Endothelial cell of umbilical vein (primary cell): Measurements from ENCODE around the gene CYTH2. TPM values are rescaled to one million over a fixed set of nuclear protein-coding genes. Genes with fewer than 3 reads are reported as not detected.

Experiments used
- BruUV-seq: library from RNA; stranded (reverse); fragments of 400-500 nt; replicated peaks from 2 replicates; lab custom pipeline; 2021; lab: Mats Ljungman, UMichigan
- CTCF ChIA-PET: fragments of 300-600, 350-600 bp; sonication (Branson Sonifier 250); formaldehyde crosslinking; loops from one replicate; lab custom pipeline; 2021; ENCODE audit warnings: antibody characterized with exemption, inconsistent platforms; lab: Charles Lee
- POLR2A ChIA-PET: fragments of 300-600, 350-600 bp; sonication (Branson Sonifier 250); formaldehyde crosslinking; loops from one replicate; lab custom pipeline; 2021; ENCODE audit warnings: antibody characterized with exemption, inconsistent platforms; lab: Charles Lee
- DNase-seq: peaks from one replicate; pipeline ENCODE4 v3.0.0-alpha.2; 2011; ENCODE audit warnings: low read depth, low spot score
- FAIRE-seq: peaks from 2 replicates; lab custom pipeline; 2011; peaks lifted over from hg19 to GRCh38; lab: Jason Lieb, UNC
- H2AFZ ChIP-seq: 2 replicates; pipeline ENCODE4 v1.6.0; 2012; ENCODE audit warnings: low read depth, low read length, control low read depth, inconsistent platforms
- H3K27ac ChIP-seq: 2 replicates; pipeline ENCODE4 v1.5.1; 2011; ENCODE audit warnings: low read depth, mild to moderate bottlenecking, control low read depth, low read length, moderate library complexity; ENCODE audit not compliant: insufficient read depth
- H3K27me3 ChIP-seq, 2 experiments: 2 replicates each; pipeline versions ENCODE4 v1.6.0 to v1.6.1; 2011; ENCODE audit warnings: low read length in 2 of 2, mixed read lengths in 1 of 2; ENCODE audit not compliant: control insufficient read depth in 2 of 2, insufficient read depth in 2 of 2
- H3K36me3 ChIP-seq, 2 experiments: 2 replicates in 1 of 2; 3 replicates in 1 of 2; pipeline ENCODE4 v1.5.1; 2011; ENCODE audit warnings: low read length in 2 of 2, mild to moderate bottlenecking in 1 of 2, moderate library complexity in 1 of 2; ENCODE audit not compliant: control insufficient read depth in 2 of 2, insufficient read depth in 2 of 2; ENCODE audit errors: extremely low read depth in 1 of 2
- H3K4me1 ChIP-seq: 3 replicates; pipeline ENCODE4 v1.5.1; 2011; ENCODE audit warnings: mild to moderate bottlenecking, low read length; ENCODE audit not compliant: control insufficient read depth, insufficient read depth; ENCODE audit errors: extremely low read depth
- H3K4me2 ChIP-seq: 2 replicates; pipeline ENCODE4 v1.6.1; 2011; ENCODE audit warnings: low read length, control low read depth, mixed read lengths; ENCODE audit not compliant: insufficient read depth
- H3K4me3 ChIP-seq, 3 experiments: fragments of 200-600 bp in 1 of 3; sonication (generic), shearing (Covaris generic) in 1 of 3; replicated peaks in 1 of 3; 2 replicates each; pipeline ENCODE4 v1.5.1; 2011 to 2016; ENCODE audit warnings: control low read depth in 3 of 3, low read length in 3 of 3, mild to moderate bottlenecking in 2 of 3, inconsistent platforms in 1 of 3, low read depth in 1 of 3, moderate library complexity in 1 of 3; ENCODE audit not compliant: insufficient read depth in 1 of 3
- H3K79me2 ChIP-seq: 2 replicates; pipeline ENCODE4 v1.6.0; 2012; ENCODE audit warnings: low read length, inconsistent platforms; ENCODE audit not compliant: control insufficient read depth, insufficient read depth
- H3K9ac ChIP-seq: replicated peaks from 2 replicates; pipeline ENCODE3; 2011; ENCODE audit warnings: low read length, control low read depth; ENCODE audit not compliant: insufficient read depth; ENCODE audit errors: extremely low read depth
- H3K9me1 ChIP-seq: replicated peaks from 3 replicates; pipeline ENCODE4 v1.6.0; 2011; ENCODE audit warnings: mild to moderate bottlenecking, low read length; ENCODE audit not compliant: control insufficient read depth, insufficient read depth; ENCODE audit errors: extremely low read depth
- H3K9me3 ChIP-seq: replicated peaks from 2 replicates; pipeline ENCODE4 v1.5.1; 2012; ENCODE audit warnings: low read length, inconsistent platforms; ENCODE audit not compliant: control insufficient read depth, insufficient read depth
- H4K20me1 ChIP-seq: replicated peaks from 2 replicates; pipeline ENCODE3; 2011; ENCODE audit warnings: mild to moderate bottlenecking, low read length; ENCODE audit not compliant: control insufficient read depth, insufficient read depth; ENCODE audit errors: extremely low read depth
- EZH2 ChIP-seq: IDR thresholded peaks from 2 replicates; pipeline ENCODE4 v1.6.1; 2012; ENCODE audit warnings: borderline replicate concordance, low read depth, mild to moderate bottlenecking, moderate library complexity, low read length, inconsistent platforms; ENCODE audit not compliant: severe bottlenecking
- FOS ChIP-seq: IDR thresholded peaks from 2 replicates; pipeline ENCODE4 v1.6.1; 2011; ENCODE audit warnings: mild to moderate bottlenecking, low read length, moderate library complexity, borderline replicate concordance; ENCODE audit not compliant: insufficient read depth
- GATA2 ChIP-seq: IDR thresholded peaks from 2 replicates; pipeline ENCODE4 v1.7.0; 2011; ENCODE audit warnings: low read depth, mild to moderate bottlenecking, moderate library complexity, mixed read lengths, low read length; ENCODE audit not compliant: insufficient read length, insufficient read depth
- JUN ChIP-seq: IDR thresholded peaks from 2 replicates; pipeline ENCODE4 v1.6.1; 2011; ENCODE audit warnings: borderline replicate concordance, low read depth; ENCODE audit not compliant: insufficient read length, insufficient read depth
- MYC ChIP-seq: IDR thresholded peaks from one replicate; pipeline ENCODE4 v1.6.1; 2011; ENCODE audit warnings: mild to moderate bottlenecking, low read depth, low read length
- POLR2A ChIP-seq: IDR thresholded peaks from 2 replicates; pipeline ENCODE4 v1.6.1; 2012; ENCODE audit warnings: low read depth, mild to moderate bottlenecking, control low read depth, low read length
- POLR2AphosphoS5 ChIP-seq: IDR thresholded peaks from 2 replicates; pipeline ENCODE4 v1.6.1; 2012; ENCODE audit warnings: low read depth, mild to moderate bottlenecking, control low read depth, low read length, moderate library complexity; ENCODE audit not compliant: insufficient read depth
- dilution Hi-C: fragments of 300-500 bp; cut with MboI; formaldehyde crosslinking; loops from one replicate; pipeline ENCODE4 v1.15.0; 2019; ENCODE audit warnings: low sequenced_read_pairs; ENCODE audit not compliant: extremely low pct_ligation_motif_present
- intact Hi-C: fragments of 100-400 bp; cut with micrococcal nuclease; formaldehyde crosslinking; loops from one replicate; pipeline ENCODE4 v1.10.0; 2022
- polyA plus RNA-seq, 4 experiments: library from polyadenylated mRNA; depleted of rRNA in 3 of 4; stranded (reverse) in 3 of 4; unstranded in 1 of 4; fragments of >200 nt; gene quantifications; 2 replicates each; pipeline versions ENCODE4 v1.2.1 to v1.2.3, GENCODE V29; 2011 to 2012; ENCODE audit warnings: missing spikeins in 1 of 4
- total RNA-seq: library from RNA; stranded (reverse); gene quantifications from 2 replicates; pipeline ENCODE4 v1.2.3, GENCODE V29; 2021
- TF ChIP-seq, protein P1 (sequence below), 2 donors: IDR thresholded peaks; 1 replicate in 1 of 2; 2 replicates in 1 of 2; pipeline ENCODE4 v1.5.1; 2011; ENCODE audit warnings: low read length in 2 of 2, mild to moderate bottlenecking in 2 of 2, moderate library complexity in 2 of 2, control low read depth in 1 of 2, inconsistent platforms in 1 of 2, low read depth in 1 of 2; ENCODE audit not compliant: insufficient read depth in 1 of 2; ENCODE audit errors: extremely low read depth in 1 of 2
- TF ChIP-seq, protein P2 (sequence below): IDR thresholded peaks from 2 replicates; pipeline ENCODE4 v1.6.1; 2011; ENCODE audit not compliant: insufficient read depth, insufficient read length

The CYTH2 gene
- total and polyA plus RNA-seq, 2 donors (not counting 3 experiments of a cell fraction or from before 2014, with no cell fraction given), result 98.4 to 119 TPM

DNA sequence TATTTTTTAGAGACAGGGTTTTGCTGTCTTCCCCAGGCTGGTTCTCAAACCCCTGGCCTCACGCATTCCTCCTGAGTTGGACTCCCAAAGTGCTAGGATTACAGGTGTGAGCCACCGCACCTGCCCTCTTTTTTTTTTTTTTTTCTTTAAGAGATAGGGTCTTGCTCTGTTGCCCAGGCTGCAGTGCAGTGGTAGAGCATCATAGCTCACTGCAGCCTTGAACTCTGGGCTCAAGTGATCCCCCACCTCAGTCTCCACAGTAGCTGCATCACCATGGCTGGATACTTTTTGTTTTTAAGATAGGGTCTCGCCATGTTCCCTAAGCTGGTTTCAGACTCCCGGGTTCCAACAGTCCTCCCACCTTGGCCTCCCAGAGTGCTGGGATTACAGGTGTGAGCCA is 12.3 kb upstream of the CYTH2 start:
- POLR2A ChIA-PET, result no interaction called here

More for the DNA sequence above, 12.3 kb upstream of the CYTH2 start:
- Histone ChIP-seq H3K4me2 (no peak overlapping the region), H3K79me2 (peaks cover 4% of the 10 kb centered on the region), H3K9ac (no peak overlapping the region), H3K4me1 (no peaks in the 10 kb centered on the region), H3K4me3 (no peak overlapping the region), H2AFZ (no peak overlapping the region), H3K27me3 (no peaks in the 10 kb centered on the region), H3K9me1 (no peaks in the 10 kb centered on the region), H3K9me3 (no peaks in the 10 kb centered on the region), H3K27ac (no peak overlapping the region), H3K36me3 (peaks cover 2 to 18% of the 10 kb centered on the region in 2 experiments), H4K20me1 (no peaks in the 10 kb centered on the region)
- TF ChIP-seq GATA2, result no peak
- TF ChIP-seq EZH2, result no peak
- TF ChIP-seq JUN, result no peak
- TF ChIP-seq MYC, result no peak
- TF ChIP-seq, protein P1, sequence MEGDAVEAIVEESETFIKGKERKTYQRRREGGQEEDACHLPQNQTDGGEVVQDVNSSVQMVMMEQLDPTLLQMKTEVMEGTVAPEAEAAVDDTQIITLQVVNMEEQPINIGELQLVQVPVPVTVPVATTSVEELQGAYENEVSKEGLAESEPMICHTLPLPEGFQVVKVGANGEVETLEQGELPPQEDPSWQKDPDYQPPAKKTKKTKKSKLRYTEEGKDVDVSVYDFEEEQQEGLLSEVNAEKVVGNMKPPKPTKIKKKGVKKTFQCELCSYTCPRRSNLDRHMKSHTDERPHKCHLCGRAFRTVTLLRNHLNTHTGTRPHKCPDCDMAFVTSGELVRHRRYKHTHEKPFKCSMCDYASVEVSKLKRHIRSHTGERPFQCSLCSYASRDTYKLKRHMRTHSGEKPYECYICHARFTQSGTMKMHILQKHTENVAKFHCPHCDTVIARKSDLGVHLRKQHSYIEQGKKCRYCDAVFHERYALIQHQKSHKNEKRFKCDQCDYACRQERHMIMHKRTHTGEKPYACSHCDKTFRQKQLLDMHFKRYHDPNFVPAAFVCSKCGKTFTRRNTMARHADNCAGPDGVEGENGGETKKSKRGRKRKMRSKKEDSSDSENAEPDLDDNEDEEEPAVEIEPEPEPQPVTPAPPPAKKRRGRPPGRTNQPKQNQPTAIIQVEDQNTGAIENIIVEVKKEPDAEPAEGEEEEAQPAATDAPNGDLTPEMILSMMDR (IDR thresholded peaks at IDR 0.05; ENCODE audit: extremely low read depth in 1 of 2, insufficient read depth in 1 of 2, low read depth in 1 of 2, low read length in 2 of 2), result no peak
- no peak for TF ChIP-seq POLR2AphosphoS5
- TF ChIP-seq, protein P2, sequence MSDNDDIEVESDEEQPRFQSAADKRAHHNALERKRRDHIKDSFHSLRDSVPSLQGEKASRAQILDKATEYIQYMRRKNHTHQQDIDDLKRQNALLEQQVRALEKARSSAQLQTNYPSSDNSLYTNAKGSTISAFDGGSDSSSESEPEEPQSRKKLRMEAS, result no peak
- no peak for TF ChIP-seq POLR2A
- TF ChIP-seq FOS, result no peak
- FAIRE-seq, result no peak
- dilution Hi-C loops, result no loop called here
- BruUV-seq, result no TSS peak
- CTCF ChIA-PET, result no interaction called here
- no peak for DNase-seq
- intact Hi-C loops, result no loop called here
